NB4 (cell line): ENCODE results near the gene KNCN.

Experiments
- DNase-seq: peaks from one replicate; pipeline ENCODE4 v3.0.0; 2010; ENCODE audit warnings: low read depth
- H3K4me3 ChIP-seq: one replicate; pipeline ENCODE4 v1.5.1; 2011; ENCODE audit warnings: mild to moderate bottlenecking, low read depth, low read length, moderate library complexity
- CTCF ChIP-seq: IDR thresholded peaks from one replicate; pipeline ENCODE4 v1.5.1; 2012; ENCODE audit warnings: low read depth, low read length
- MAX ChIP-seq: IDR thresholded peaks from 2 replicates; pipeline ENCODE4 v1.6.1; 2011; ENCODE audit warnings: low read depth, low read length
- MYC ChIP-seq: IDR thresholded peaks from 2 replicates; pipeline ENCODE4 v1.6.1; 2011; ENCODE audit warnings: low read depth, low read length
- POLR2A ChIP-seq: IDR thresholded peaks from 2 replicates; pipeline ENCODE4 v1.6.1; 2011; ENCODE audit warnings: mild to moderate bottlenecking; ENCODE audit not compliant: insufficient read length; ENCODE audit errors: extremely low read depth

The KNCN gene

GRCh38 chr1:46517010-46517600 is 34.3 kb downstream of the KNCN start:
- no peak for DNase-seq
- no peak overlapping the region for H3K4me3 ChIP-seq
- TF ChIP-seq CTCF, result no peak
- no peak for TF ChIP-seq MAX
- TF ChIP-seq MYC, result no peak
- no peak for TF ChIP-seq POLR2A

- no peak overlapping the region for H3K4me3 ChIP-seq
- TF ChIP-seq MYC (no peak), POLR2A (no peak), MAX (no peak), CTCF (no peak)
- DNase-seq, result no peak
Observed at GRCh38 chr1:46516200-46516950, 35.1 kb downstream of the KNCN start.

- no peak overlapping the region for H3K4me3 ChIP-seq
- DNase-seq, result no peak
- TF ChIP-seq MAX (no peak), CTCF (no peak), POLR2A (no peak), MYC (no peak)
Observed at GRCh38 chr1:46515576-46515975, 35.9 kb downstream of the KNCN start.

GRCh38 chr1:46513536-46513935 is 37.9 kb downstream of the KNCN start:
- TF ChIP-seq CTCF (no peak), POLR2A (no peak), MYC (no peak), MAX (no peak)
- no peak for DNase-seq
- H3K4me3 ChIP-seq, result no peak overlapping the region

- no peak for TF ChIP-seq MAX
- no peak for TF ChIP-seq POLR2A
- no peak for TF ChIP-seq CTCF
- TF ChIP-seq MYC, result no peak
- H3K4me3 ChIP-seq, result no peak overlapping the region
- no peak for DNase-seq
Observed at GRCh38 chr1:46512792-46513190, 38.7 kb downstream of the KNCN start.
